HG03060 (cell line): ENCODE data around the gene MS4A1.
A peak's percentile ranks its signal among the peaks of the same experiment; 100 is the strongest.
"Not testable (repeated sequence)": the region's sequence is repeated elsewhere in the genome, so short reads cannot be mapped to it uniquely, and the experiment has no call there.

Experiments
- ATAC-seq: cut with Tn5 transposase; IDR thresholded peaks from one replicate; pipeline ENCODE4 v1.9.1; 2021; ENCODE audit warnings: low read depth, moderate number of reproducible peaks; ENCODE audit not compliant: unreplicated experiment

The MS4A1 gene

GRCh38 chr11:60455531-60456042, at the start of gene MS4A1:
TSS of gene MS4A1 (plus strand) at chr11:60455847. CDS start at chr11:60462375, 6,528 bp downstream.
- ATAC-seq: peak; percentile 80

- ATAC-seq: no peak
Observed at GRCh38 chr11:60420015-60420414, 35.6 kb upstream of the MS4A1 start.

DNA sequence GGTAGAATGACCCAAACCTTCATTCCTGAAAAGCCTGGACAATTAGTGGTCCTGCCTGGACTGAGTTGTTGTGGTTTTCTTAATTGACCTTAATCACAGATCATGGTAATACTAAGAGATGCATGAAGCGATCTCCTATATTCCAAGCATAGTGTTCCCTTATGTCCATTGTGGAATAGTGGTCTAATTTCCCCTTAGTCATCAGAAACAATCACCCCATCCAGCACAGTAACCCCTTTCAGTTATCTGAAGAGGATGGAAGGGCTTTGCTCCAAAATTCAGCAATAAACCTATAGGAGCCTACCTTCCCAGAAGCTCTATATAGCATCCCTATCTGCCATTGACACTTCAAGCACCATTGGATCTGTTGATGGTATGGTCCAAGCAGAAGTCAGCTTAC, 33.0 kb upstream of the MS4A1 start:
- ATAC-seq: no peak

DNA sequence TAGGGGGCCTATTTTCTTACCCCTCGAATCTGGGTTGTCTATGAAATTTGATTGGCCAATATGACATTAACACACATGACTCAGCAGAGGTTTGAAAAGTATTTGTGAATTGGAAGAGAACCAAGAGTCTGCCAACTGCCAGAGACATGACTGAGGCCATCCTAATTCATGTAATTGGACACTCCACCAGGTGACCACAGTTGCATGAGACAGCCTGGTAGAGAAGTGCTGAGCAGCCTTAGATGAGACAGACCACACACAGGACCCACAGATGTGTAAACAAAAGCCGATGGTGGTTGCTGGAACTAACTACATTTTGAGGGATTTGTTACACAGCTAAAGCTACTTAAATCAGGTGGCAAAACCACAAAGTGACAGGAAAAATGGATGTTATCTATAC, 27.1 kb upstream of the MS4A1 start:
- ATAC-seq: no peak

- no peak for ATAC-seq
Observed at GRCh38 chr11:60429272-60429671, 26.4 kb upstream of the MS4A1 start, which contains the start of gene MS4A5. TSS of gene MS4A5 (plus strand) at chr11:60429572. CDS start at chr11:60429675, 103 bp downstream.

GRCh38 chr11:60431251-60431650, 24.4 kb upstream of the MS4A1 start:
- no peak for ATAC-seq

DNA sequence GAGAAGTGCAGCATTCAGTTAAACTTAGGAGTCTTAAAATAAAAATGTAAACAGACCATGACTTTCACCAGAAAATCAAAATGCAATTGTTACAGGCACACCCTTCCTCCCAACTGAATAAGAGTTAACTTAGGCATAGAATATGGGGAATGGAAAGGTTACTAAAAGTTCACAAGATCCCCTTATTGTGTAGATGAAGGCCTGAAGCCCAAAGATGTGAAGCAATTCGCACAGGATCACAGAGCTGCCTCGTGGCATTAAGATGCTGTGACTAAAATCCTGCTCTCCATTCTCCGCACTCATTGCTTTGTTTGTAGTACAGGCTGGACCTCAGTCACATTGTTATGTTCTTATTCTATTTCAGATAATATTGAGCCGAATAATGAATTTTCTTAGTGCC, 22.2 kb upstream of the MS4A1 start:
- no peak for ATAC-seq

DNA sequence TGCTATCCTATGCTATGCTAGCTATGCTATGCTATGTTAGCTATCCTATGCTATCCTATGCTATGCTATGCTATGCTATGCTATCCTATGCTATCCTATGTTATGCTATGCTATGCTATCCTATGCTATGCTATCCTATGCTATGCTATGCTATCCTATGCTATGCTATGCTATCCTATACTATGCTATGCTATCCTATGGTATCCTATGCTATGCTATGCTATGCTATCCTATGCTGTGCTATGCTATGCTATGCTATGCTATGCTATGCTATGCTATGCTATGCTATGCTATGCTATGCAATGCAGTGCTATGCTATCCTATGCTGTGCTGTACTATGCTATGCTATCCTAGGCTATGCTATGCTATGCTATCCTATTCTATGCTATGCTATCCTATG, 8.6 kb upstream of the MS4A1 start:
- ATAC-seq: no peak

DNA sequence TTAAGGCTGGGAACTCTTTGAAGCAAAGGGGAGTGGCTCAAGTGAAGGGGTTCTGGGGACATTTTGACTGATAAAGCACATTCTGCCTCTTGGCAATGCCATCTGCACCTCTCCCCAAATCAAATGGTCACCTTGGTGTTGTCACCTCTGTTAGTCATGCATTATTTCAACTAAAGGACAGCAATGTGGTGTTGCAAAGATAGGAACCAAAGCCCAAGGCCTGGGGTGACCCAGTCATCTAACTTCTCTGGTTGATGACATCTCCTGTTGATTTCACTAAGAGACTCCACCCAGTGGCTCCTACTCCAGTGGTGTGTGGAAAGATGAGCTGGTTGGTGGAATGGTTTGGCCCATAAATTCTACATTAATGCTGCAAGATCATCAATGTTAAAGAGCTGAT, 7.8 kb upstream of the MS4A1 start:
- ATAC-seq: no peak

DNA sequence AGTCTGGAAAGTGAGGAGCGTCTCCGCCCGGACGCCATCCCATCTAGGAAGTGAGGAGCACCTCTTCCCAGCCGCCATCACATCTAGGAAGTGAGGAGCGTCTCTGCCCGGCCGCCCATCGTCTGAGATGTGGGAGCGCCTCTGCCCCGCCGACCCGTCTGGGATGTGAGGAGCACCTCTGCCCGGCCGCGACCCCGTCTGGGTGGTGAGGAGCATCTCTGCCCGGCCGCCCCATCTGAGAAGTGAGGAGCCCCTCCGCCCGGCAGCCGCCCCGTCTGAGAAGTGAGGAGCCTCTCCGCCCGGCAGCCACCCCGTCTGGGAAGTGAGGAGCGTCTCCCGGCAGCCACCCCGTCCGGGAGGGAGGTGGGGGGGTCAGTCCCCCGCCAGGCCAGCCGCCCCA, 4.5 kb upstream of the MS4A1 start:
- ATAC-seq: not testable (repeated sequence)

- ATAC-seq: no peak
Observed at GRCh38 chr11:60454212-60454611, 1.4 kb upstream of the MS4A1 start.

GRCh38 chr11:60457576-60457975, 1.9 kb downstream of the MS4A1 start:
- no peak for ATAC-seq

DNA sequence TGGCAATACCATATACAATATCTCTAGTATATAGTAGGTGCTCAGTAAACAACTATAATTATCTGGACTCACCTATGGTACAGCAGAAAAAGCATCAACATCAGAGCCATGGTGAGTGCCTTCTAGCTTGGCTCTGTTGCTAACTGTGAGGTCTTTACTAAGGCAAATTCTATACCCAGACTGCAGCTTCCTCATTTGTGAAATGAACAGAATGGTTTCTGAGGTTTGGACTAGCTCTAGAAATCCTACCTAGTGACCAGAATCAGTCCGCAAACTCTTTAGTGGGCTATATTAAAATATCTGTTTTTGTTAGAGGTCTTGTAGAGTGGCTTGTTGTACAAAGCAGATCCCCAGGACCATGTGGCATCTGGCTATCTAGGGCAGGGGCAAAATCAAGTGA, 3.7 kb downstream of the MS4A1 start:
- ATAC-seq: no peak

GRCh38 chr11:60468829-60469228, 13.2 kb downstream of the MS4A1 start:
- no peak for ATAC-seq

- no peak for ATAC-seq
Observed at GRCh38 chr11:60469723-60470122, 14.1 kb downstream of the MS4A1 start.

DNA sequence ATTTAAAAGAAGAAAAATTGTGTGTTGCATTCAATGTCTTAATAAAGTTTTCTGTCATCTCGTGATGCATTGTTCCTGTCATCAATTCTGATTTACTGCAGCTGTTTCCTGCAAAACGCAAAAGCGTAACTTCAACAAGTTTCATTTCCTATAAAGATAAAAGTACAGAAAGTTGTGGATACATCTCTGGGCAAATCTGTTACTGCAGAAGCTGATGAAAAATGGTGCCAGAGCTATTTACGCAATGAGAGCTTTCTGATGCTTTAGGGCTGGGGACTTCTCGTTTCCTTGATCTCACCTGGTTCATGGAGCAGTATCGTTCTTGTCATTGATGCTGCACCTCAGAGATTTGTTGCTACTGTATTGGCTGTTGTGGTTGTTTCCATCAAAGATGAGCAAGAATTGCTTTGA, 21.4 kb downstream of the MS4A1 start:
- ATAC-seq: no peak

DNA sequence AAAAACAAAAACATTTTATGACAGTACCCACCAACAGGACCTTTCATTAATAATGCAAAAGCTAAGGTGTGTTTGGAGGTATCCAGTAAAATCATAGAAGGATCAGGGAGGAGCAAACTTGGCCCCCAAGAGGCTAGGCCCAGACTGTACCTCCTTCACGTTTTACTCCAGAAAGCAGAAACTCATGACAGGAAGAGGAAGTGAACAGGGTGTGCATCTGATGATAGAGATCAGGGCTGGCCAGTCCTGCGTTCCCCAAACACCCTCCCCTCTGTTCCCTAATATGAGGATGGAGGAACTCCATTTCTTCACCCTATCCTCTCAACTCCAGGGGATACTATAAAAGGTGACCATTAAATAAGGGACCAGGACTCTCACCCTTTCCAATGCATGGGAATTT, 26.7 kb downstream of the MS4A1 start:
- no peak for ATAC-seq

DNA sequence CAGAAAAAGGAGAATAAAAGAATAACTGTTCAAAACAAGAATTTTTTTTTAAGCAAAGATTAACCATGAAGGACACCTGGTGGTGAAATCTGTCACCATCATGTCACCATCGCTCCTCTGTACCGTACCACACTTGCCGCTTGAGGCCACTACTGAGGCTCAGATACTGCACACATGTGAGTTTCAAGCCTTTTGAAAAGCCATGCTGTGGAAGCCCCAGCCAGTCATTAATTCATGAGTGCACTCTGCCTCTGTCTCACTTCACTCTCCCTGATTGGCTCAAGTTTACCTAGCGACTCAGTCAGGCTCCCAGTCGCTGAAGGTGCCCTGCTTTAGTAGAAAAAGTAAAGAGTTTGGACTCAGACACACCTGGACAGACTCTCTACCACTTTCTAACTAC, 30.3 kb downstream of the MS4A1 start:
- peak; percentile 84 for ATAC-seq

GRCh38 chr11:60492488-60493009, 36.9 kb downstream of the MS4A1 start, which contains the start of gene MS4A12:
TSS of gene MS4A12 (plus strand) at chr11:60492778. CDS start at chr11:60497319, 4,541 bp downstream.
- no peak for ATAC-seq

DNA sequence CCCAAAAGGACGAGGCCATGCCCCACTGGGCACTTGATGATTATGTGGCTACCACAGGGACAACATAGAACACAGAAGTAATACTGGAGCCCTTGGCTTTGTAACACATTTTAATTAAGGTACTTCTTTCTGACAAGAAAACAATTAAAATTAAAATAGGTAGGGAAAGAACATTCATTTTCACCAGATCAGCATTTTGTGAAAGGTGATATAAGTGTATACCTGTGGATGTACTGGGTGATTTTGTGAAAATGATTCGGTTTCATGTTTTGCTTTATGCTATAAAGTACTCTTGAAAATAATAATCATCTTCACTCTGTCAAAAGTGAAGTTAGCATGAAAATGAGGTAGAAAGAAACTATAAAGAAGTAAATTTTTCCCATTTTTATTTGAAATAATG, 37.8 kb downstream of the MS4A1 start:
- no peak for ATAC-seq

- no peak for ATAC-seq
Observed at GRCh38 chr11:60498399-60498798, 42.8 kb downstream of the MS4A1 start.

- peak; percentile 70 for ATAC-seq
Observed at GRCh38 chr11:60498853-60499252, 43.2 kb downstream of the MS4A1 start.
